HG03095 (cell line): Measurements from ENCODE around the gene ANXA11.
A peak's percentile ranks its signal among the peaks of the same experiment; 100 is the strongest.

Experiments used
- ATAC-seq: cut with Tn5 transposase; IDR thresholded peaks from one replicate; pipeline ENCODE4 v1.9.1; 2021; ENCODE audit warnings: moderate library complexity; ENCODE audit not compliant: unreplicated experiment

Gene ANXA11

DNA sequence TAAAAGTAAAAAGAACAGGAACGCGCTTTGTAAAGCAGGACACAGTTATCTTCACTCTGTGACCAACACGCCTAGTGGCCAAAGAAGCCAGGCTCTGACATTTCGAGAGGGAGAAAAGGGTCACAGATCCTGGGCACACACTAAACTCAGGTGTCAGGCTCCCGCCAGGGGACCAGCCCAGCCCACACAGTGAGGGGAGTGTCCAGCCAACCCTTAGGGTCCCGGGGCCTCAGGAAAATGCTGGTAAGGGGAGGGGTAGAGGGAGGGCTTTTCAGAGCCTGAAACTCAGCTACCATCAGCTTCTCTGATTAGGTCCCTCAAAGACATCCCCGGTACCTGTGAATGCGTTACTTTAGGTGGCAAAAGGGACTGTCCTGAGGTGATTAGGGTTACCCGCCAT is 16.6 kb downstream of the ANXA11 start:
- no peak for ATAC-seq

DNA sequence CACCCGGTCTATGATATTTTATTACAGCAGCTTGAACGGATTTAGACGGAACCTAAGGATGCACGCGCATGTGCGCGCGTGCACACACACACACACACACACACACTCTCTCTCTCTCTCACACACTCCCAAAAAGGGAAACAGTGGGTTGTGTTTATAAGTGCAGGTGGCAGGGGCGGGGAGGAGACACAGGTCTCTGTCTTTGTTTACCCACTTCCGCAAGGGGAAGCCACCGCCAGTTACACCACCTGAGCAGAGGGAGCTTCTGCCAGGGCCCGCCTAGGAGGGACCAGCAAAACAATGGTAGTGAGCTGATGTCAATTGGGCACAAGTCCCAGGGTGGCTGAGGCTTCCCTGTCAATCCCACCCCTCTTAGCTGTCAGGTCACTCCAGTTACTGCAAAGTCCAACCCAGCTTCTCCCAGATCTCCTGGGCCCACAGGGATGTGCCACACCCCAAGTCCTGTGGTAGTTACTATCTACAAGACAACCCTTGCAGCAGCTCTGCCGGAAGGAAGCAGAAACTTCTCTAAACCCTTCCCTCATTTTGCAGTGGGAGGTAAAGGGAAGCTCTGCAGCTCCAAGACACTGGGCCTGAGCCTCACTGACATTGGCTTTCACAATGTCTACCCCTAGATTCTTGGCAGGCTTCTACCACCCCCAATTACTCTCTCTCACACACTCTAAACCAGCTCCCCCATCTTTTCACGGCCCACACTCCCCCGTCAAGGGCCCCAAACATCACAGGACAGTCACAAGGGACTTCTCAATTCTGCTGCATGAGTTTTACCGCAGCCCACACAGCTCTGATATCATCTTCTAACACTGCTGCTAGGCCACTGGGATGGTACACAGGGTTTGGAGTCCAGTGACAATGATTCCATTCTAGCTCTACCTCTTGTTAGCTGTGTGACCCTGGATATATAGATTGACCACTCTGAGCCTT is 17.6 kb downstream of the ANXA11 start:
- ATAC-seq, result peak; percentile 85

DNA sequence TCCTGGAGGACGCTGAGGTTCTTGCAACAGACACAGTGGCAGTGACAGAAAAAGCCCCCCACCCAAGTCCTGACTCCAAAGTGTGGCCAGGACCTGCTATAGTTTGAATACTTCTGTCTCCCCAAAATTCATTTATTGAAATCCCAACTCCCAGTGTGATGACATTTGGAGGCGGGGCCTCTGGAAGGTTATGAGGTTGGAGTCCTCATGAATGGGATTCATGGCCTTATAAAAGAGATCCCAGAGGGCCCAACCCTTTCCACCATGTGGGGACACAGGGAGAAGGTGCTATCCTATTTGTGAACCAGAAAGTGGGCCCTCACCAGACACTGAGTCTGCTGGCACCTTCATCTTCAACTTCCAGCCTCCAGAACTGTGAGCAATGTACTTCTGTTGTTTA is 18.3 kb downstream of the ANXA11 start:
- no peak for ATAC-seq

GRCh38 chr10:80186364-80187012 is 18.8 kb downstream of the ANXA11 start:
- no peak for ATAC-seq

GRCh38 chr10:80185578-80186299 is 19.6 kb downstream of the ANXA11 start:
- no peak for ATAC-seq

DNA sequence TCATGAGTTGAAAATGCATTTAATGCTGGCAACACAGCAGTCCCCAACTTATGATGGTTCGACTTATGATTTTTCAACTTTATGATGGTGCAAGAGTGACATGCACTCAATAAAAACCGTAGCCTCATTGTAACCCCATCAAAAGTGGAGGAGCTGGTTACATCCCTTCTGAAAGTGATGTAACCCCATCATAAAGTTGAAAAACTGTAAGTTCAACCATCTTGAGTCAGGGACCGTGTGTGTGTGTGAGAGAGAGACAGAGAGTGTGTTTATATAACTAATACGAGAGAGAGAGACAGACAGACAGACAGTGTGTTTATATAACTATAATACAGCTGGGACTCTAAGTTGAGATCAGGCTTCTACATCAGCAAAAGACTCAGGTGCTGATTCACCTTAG is 21.0 kb downstream of the ANXA11 start:
- no peak for ATAC-seq

- ATAC-seq, result no peak
Measured at GRCh38 chr10:80183436-80183835, 21.9 kb downstream of the ANXA11 start.

DNA sequence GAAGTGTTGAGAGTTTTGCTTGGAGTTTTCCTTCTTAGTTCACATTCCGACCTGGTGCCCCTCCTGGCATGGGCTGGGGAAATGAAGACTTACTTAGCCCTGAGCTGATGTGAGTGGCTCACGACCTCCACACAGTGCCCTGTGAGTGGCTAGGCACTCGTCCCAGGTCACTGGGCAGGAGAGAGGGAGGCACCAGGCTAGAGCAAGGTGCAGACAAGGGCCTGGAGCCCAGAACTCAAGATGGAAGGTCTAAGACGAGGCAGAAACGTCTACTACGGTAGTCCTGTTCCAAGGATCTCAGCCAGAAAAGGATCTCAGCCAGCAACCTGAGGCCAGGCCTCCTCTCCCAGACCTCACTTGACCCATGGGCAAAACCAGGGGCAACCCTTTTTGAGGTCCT is 22.4 kb downstream of the ANXA11 start:
- ATAC-seq, result no peak

GRCh38 chr10:80177781-80178636 is 27.3 kb downstream of the ANXA11 start:
- ATAC-seq, result no peak

DNA sequence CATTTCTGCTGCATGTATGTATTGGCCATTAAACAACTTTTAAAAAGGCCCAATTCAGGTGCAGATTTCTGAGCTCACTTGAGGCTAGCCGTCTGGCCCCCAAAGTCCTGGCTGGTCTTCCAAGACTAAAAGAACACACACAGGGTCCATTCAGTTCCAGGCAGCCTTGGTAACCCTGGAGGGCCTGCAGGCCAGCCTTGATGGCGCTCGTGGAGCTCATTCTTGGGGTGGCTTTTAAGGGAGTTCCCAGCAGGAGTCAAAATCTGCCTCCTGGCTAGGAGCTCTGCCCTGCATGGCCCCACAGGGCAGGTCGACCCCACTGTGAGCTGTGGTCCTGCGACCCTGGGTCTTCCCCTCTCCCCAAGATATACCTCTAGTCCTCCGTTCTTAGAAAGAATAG is 28.8 kb downstream of the ANXA11 start:
- no peak for ATAC-seq

- ATAC-seq, result no peak
Measured at GRCh38 chr10:80174641-80175395, 30.5 kb downstream of the ANXA11 start.

GRCh38 chr10:80173466-80173865 is 31.9 kb downstream of the ANXA11 start:
- no peak for ATAC-seq

DNA sequence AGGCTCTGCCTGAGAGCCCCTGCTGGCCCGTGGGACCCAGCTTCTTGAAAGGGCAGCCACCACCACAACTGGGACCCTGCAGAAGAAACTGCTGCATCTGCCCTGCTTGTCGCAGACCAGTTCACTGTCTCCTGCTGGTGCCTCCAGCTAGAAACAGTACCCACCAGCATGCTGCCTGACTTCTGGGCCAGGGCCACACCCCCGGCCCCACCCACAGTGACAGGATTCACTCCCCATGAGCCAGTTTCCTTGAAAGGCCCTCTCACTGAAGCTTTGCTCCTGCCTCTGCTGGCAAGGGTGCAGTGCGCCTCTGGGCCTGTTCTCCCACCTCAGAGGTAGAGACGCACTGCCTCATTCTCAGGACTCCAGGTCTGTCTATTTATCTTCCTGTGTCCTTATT is 32.4 kb downstream of the ANXA11 start:
- ATAC-seq, result no peak

GRCh38 chr10:80171248-80171660 is 34.1 kb downstream of the ANXA11 start:
- no peak for ATAC-seq

GRCh38 chr10:80170641-80171040 is 34.7 kb downstream of the ANXA11 start:
- no peak for ATAC-seq

DNA sequence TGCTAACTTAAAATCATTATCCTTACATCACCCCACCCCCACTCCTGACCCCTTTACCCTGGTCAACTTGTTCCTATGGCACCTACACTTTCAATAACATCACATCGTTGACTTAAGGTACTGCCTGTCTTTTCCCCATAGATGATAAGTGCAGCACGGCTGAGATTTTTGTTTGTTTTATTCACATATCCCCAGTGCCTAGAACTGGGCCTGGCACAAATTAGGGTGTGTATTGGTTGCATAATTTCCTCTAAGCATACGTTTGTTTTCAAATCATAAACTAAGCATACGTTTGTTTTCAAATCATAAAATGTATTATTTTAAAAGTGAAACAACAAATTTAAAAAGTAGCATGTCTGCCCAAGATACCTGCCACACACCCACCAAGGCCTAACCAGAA is 35.3 kb downstream of the ANXA11 start:
- ATAC-seq, result no peak

- ATAC-seq, result peak; percentile 49
Measured at GRCh38 chr10:80168679-80169380, 36.5 kb downstream of the ANXA11 start.

- no peak for ATAC-seq
Measured at GRCh38 chr10:80168162-80168511, 37.2 kb downstream of the ANXA11 start.

DNA sequence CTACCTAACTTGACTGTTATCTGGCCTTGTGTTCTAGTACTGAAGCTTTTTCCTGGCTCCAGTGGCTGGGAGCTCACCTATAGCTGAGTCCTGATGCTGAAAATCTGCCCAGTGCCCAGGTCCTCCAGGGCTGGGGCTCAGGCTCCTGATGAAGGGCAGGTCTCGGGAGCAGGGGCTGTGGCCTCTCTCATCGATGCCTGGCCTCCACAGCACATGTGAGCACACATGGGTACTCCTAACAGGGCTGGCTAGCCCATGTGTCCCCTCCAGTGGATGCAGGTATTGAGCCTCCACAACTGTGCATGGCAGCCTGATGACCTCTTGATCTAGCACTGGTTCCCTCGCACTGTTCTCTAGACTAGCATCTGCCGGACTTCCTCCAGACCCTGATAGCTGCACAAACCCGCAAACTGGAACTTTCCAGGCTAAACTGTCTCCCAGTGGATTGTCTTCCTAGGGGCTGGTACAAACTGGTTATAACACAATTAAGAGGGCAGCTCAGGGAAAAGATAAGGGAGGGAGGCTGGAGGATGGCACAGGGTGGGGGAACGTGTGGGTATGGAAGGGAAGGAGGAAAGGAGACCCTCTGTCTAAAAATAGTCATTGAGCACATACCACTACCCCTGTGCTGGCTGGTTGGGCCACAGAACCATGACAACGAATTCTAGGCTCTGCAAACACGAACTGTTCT is 37.7 kb downstream of the ANXA11 start:
- ATAC-seq, result no peak
